GM18907 (cell line): ENCODE measurements around the gene UGT1A5.

ENCODE experiments used
- ATAC-seq: cut with Tn5 transposase; IDR thresholded peaks from one replicate; pipeline ENCODE4 v1.9.1; 2021; ENCODE audit warnings: mild to moderate bottlenecking, moderate library complexity; ENCODE audit not compliant: unreplicated experiment

UGT1A5 gene

GRCh38 chr2:233712611-233713261, at the start of gene UGT1A5:
UGT1A5 (plus strand) TSS chr2:233712907; CDS start chr2:233712992, 85 bp downstream.
- ATAC-seq = no peak

DNA sequence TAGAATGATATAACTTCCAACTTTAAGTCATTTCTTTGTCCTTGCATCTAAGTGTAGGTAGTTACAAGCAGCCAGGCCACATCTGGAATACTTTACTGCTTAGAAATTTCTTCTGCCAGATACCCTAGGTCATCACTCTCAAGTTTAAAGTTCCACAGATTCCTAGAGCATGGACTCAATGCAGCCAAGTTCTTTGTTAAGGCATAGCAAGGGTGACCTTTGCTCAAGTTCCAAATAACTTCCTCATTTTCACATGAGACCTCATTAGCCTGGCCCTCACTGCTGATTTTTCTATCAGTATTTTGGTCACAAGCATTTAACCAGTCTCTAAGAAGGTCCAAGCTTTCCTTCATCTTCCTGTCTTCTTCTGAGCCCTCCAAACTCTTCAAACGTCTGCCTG, 48.8 kb upstream of the UGT1A5 start:
- no peak for ATAC-seq

DNA sequence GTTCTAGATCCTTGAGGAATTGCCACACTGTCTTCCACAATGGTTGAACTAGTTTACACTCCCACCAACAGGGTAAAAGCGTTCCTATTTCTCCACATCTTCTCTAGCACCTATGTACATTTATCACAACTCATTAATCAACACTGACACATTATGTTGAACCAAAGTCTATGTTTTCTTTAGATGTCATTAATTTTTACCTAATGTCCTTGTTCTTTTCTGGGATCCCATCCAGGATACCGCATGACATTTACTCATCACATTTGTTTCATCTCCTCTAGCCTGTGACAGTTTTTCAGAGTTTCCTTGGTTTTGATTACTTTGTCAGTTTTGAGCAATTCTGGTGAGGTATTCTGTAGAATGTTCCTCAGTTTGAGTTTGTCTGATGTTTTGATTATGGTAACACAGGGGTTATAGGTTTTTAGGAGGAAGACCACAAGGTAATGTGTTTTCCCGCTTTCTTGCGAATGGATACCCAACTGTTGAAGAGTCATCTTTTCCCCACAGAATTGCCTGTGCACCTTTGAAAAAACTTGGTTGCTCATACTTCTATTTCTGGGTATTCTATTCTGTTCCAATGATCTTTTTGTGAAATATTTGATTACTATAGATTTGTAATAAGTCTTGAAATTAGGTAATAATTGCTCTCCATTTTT, 44.0 kb upstream of the UGT1A5 start:
- ATAC-seq = no peak

- ATAC-seq = no peak
Observed at GRCh38 chr2:233671290-233672161, 41.2 kb upstream of the UGT1A5 start, which contains the start of gene UGT1A9. UGT1A9 (plus strand) TSS chr2:233671898; CDS start chr2:233671935, 37 bp downstream.

- ATAC-seq = no peak
Observed at GRCh38 chr2:233672886-233673285, 39.8 kb upstream of the UGT1A5 start.

DNA sequence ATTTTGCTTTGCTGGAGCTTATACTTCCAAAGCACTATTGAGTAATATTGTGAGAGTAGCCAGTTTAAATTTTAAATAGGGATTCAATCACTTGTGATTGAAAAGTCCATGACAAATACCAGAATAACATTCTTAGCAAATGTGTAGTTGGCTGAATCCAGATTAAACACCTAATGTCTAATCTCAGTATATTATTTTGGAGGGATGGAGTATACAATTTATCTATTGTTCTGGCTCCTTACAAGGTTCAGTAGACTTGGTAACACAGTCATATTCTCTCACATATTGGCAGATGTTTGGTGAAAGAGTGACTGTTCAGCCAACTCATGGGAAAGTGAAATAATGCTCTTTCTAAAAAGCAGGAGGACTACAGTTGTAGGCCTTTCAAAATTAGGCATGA, 38.8 kb upstream of the UGT1A5 start:
- no peak for ATAC-seq

DNA sequence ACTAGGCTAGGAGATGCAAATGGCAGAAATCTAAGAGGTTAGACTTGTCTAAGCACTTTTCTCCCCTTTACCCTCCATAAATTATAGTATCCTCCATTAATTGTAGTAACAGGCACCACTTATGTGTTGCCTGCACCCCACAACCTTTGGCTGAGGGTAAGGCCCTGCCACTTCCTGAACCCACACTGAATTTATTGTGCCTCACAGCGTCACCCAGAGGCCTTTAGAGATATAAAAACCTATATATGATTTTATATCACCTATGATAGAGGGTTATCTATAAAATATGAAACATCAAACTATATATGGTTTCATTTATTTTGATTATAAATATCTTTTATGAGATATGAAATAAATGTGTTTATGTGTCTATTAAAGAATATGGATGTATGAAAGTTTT, 38.4 kb upstream of the UGT1A5 start:
- no peak for ATAC-seq

- ATAC-seq = no peak
Observed at GRCh38 chr2:233674995-233675394, 37.7 kb upstream of the UGT1A5 start.

GRCh38 chr2:233676046-233676445, 36.7 kb upstream of the UGT1A5 start:
- no peak for ATAC-seq

GRCh38 chr2:233679196-233679595, 33.5 kb upstream of the UGT1A5 start:
- no peak for ATAC-seq

GRCh38 chr2:233680361-233681045, 32.2 kb upstream of the UGT1A5 start:
- no peak for ATAC-seq

DNA sequence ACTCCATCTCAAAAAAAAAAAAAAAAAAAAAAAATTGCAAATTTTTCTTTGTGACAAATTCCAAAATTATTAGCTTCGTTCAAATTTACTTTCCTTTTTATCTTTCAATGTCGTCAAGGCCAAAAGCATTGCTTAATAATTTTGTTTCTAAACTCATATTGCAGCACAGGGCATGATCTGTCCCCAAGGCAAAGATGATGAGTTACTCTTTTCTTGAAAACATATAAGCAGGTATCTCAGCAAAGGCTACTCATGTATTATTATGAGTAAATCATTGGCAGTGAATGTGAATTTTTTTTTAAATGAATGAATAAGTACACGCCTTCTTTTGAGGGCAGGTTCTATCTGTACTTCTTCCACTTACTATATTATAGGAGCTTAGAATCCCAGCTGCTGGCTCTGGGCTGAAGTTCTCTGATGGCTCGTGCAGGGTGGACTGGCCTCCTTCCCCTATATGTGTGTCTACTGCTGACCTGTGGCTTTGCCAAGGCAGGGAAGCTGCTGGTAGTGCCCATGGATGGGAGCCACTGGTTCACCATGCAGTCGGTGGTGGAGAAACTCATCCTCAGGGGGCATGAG, 31.1 kb upstream of the UGT1A5 start, which contains the start of gene UGT1A7:
UGT1A7 (plus strand) TSS at position 381 of the 579 bp plus-strand sequence; CDS start at position 418, 37 bp downstream.
- no peak for ATAC-seq

DNA sequence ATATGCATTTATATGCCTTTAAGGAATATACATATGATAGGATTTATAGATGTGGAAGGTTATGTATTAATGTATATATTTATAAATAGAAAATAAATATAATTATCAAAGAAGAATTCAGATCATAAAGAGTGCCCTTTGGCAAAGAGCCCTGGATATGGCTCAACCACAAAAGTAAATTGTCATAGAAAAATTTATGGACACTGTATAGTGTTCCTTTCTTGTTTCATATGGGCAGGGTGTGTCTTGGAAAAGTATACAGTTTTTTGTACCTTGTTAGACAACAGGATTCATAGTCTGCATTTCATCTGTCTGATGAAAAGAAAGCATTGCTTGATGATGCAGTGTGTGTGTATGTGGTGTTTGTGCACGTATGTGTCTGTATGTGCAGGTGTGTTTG, 28.1 kb upstream of the UGT1A5 start:
- ATAC-seq = no peak

- ATAC-seq = no peak
Observed at GRCh38 chr2:233686928-233687327, 25.8 kb upstream of the UGT1A5 start.

- no peak for ATAC-seq
Observed at GRCh38 chr2:233688341-233688740, 24.4 kb upstream of the UGT1A5 start.

- no peak for ATAC-seq
Observed at GRCh38 chr2:233689031-233689430, 23.7 kb upstream of the UGT1A5 start.

DNA sequence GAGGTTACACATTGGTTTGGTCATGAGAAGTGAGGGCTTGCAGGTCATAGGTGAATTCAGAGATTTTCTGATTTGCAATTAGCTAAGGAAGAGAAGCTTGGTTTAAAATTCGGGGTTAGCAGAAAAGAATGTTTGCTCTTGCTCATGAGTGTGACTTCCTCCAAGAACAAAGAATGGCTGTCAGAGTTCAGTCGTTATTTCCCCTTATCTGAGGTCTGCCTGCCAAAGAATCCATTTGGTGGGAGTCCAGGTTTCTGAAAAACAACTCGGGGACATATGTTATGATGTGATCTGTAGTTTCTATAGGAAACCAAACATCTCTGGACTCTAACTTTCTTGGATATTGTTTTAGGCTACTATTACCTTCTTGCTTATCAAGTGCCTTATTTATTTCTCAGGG, 23.2 kb upstream of the UGT1A5 start:
- no peak for ATAC-seq

GRCh38 chr2:233690444-233690843, 22.3 kb upstream of the UGT1A5 start:
- ATAC-seq = no peak

DNA sequence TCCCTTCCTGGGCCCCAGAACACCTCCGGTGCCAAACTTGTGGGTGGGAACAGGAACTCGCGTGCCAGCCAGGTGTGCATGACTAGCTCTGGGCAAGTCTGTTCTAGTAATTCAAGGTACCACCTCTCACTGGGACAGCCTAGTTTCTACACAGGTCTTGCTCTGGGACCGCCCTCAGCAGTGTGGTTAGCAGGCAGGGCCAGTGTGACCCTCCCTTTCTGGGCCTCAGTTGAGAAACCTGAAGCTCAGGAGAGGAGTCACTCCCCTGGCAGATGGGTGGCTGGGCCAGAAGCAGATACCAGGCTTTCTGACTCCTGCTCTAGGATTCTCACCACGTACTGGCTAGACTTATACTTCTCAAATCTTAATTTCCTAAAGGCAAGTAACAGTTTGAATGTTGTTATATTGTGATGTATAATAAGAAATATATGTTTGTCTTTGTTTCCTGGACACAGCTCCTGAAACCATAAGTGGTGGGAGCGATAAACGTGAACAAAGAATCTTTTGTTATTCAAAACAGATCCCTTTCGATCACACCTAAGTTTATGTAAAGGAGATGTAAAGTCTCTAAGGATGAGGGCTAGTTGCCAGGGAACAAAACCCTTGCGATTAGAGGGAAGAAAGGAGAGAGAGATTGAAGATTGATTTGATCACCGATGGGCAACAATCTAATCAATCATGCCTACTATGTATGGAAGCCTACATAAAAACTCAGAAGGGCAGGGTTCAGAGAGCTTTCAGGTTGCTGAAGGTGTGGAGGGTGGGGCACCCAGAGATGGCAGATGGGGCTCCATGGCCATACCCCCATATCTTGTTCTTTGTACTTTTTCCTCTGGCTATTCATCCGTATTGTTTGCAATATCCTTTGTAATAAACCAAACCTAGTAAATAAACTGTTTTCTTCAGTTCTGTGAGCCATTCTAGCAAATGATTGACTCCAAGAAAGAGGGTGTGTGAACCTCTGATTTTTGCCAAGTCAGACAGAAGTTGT, 21.0 kb upstream of the UGT1A5 start:
- ATAC-seq = no peak
